GM15510 (cell line): Measurements from ENCODE around the gene CFL1.
A peak's percentile ranks its signal among the peaks of the same experiment; 100 is the strongest.

Experiments used
- POLR2A ChIP-seq: IDR thresholded peaks from 3 replicates; pipeline ENCODE4 v1.6.1; 2011; ENCODE audit warnings: borderline replicate concordance; ENCODE audit not compliant: insufficient read length; ENCODE audit errors: extremely low read depth

Gene CFL1

GRCh38 chr11:65882120-65883057, 24.4 kb upstream of the CFL1 start:
- TF ChIP-seq POLR2A, result no peak

GRCh38 chr11:65880844-65881421, 23.0 kb upstream of the CFL1 start:
- no peak for TF ChIP-seq POLR2A

GRCh38 chr11:65880027-65880426, 22.0 kb upstream of the CFL1 start:
- no peak for TF ChIP-seq POLR2A

GRCh38 chr11:65879617-65880016, 21.6 kb upstream of the CFL1 start, which contains the start of gene CTSW:
Gene CTSW, plus strand, starts transcription at chr11:65879837. Its CDS starts 18 bp downstream, at chr11:65879855.
- TF ChIP-seq POLR2A, result no peak

GRCh38 chr11:65873318-65874156, 15.6 kb upstream of the CFL1 start:
- TF ChIP-seq POLR2A, result peak; percentile 70

GRCh38 chr11:65872586-65873317, 14.8 kb upstream of the CFL1 start, which contains the start of gene EFEMP2:
Gene EFEMP2, minus strand, starts transcription at chr11:65872800. Its CDS starts 446 bp downstream, at chr11:65872354.
- TF ChIP-seq POLR2A, result no peak

- TF ChIP-seq POLR2A, result no peak
Observed at GRCh38 chr11:65871811-65872548, 14.0 kb upstream of the CFL1 start.

- no peak for TF ChIP-seq POLR2A
Observed at GRCh38 chr11:65870706-65871681, 13.0 kb upstream of the CFL1 start.

- TF ChIP-seq POLR2A, result no peak
Observed at GRCh38 chr11:65870307-65870658, 12.3 kb upstream of the CFL1 start.

GRCh38 chr11:65869643-65870306, 11.8 kb upstream of the CFL1 start:
- TF ChIP-seq POLR2A, result no peak

- TF ChIP-seq POLR2A, result no peak
Observed at GRCh38 chr11:65868907-65869306, 10.9 kb upstream of the CFL1 start.

GRCh38 chr11:65868076-65868667, 10.2 kb upstream of the CFL1 start:
- TF ChIP-seq POLR2A, result no peak
